ENCODE results near the gene KDR. TPM values are rescaled to one million over a fixed set of nuclear protein-coding genes. Genes with fewer than 3 reads are reported as not detected.

The KDR gene
- total RNA-seq, 4 donors from 2014 or later: 1.9 to 7.5 (median 3.9) TPM

GRCh38 chr4:55029321-55029720 lies 96.1 kb downstream of the KDR start:
- H3K27ac ChIP-seq: no peak overlapping the region
- no peak for DNase-seq
- no peaks in the 10 kb centered on the region for H3K4me1 ChIP-seq
- in situ Hi-C loops (cut with MboI; ENCODE audit: low pct_ligation_motif_present in 1 of 4, low pct_unique_long_range_greater_than_20kb in 1 of 4, low sequenced_read_pairs in 3 of 4) (no loop called here), intact Hi-C loops (cut with DNase I; ENCODE audit: low total_unique reads) (no loop called here)
- no peak overlapping the region for H3K4me3 ChIP-seq
- no peaks in the 10 kb centered on the region for H3K27me3 ChIP-seq
- H3K9me3 ChIP-seq: no peaks in the 10 kb centered on the region
- TF ChIP-seq CTCF (IDR thresholded peaks at IDR 0.05): no peak
- no peak for TF ChIP-seq EP300 (IDR thresholded peaks at IDR 0.05; ENCODE audit: low read depth)
- no peak for TF ChIP-seq POLR2AphosphoS5 (IDR thresholded peaks at IDR 0.05)
- no peak for TF ChIP-seq POLR2A (IDR thresholded peaks at IDR 0.05)
- 69 to 80% methylated on average over 1 of the region's 1 CpG for WGBS, 2 donors (ENCODE audit: low coverage in 1 of 2)
- H3K36me3 ChIP-seq: no peaks in the 10 kb centered on the region

Small RNA genes within 50 kb of the gene (small RNA-seq; reads per million reads assigned to genes)
- gene RN7SL424P: 0 reads per million in 4 donors
- gene RNU6-410P: 0 reads per million in 4 donors

Other genes with a start within 250 kb of the KDR start
- gene SRD5A3, start 220.6 kb upstream of the KDR start, total RNA-seq: 10 to 100 TPM in 1 of 4 donors, 1 to 10 TPM in 3; 1.2 to 13.5 (median 4.9) TPM

Data from transverse colon (tissue), 4 donors.